ENCODE results near the gene CCDC78.

- no peak for TF ChIP-seq CTCF (IDR thresholded peaks at IDR 0.05)
- no peak for TF ChIP-seq POLR2A (IDR thresholded peaks at IDR 0.05)
These were observed 34.5 kb upstream of the CCDC78 start, which contains the start of gene MSLN for GRCh38 chr16:760545-761343.
